NCI-H2171 (cell line): ENCODE measurements around the gene RIT1.
"Not testable (repeated sequence)": the region's sequence is repeated elsewhere in the genome, so short reads cannot be mapped to it uniquely, and the experiment has no call there.

Experiments
- DNase-seq: peaks from one replicate; lab custom pipeline; 2025; lab: John Stamatoyannopoulos, UW

The RIT1 gene

DNA sequence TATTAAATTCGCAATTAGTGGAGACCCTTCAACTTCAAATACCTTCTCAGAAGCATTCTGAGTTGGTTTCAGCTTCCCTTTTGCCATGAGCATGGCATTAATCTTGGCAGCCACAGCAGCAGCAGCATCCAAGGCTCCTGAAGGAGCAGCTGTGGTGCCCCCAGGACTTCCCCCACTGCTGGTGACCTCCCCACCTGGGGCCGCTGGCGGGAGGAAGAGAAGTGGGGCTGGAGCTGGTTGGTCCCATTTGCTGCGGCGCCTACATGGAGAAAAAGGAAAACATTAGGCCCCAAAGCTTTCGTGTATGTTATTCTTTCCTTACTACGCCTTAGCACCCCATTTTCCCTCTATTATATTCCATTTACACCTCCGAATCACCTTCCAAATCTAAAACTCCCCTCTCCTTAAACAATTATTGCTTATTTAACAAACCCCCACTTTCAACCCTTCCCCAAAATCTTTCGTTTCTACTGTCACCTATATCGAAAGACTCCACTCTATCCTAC lies 22.5 kb upstream of the RIT1 start:
- DNase-seq = no peak

DNA sequence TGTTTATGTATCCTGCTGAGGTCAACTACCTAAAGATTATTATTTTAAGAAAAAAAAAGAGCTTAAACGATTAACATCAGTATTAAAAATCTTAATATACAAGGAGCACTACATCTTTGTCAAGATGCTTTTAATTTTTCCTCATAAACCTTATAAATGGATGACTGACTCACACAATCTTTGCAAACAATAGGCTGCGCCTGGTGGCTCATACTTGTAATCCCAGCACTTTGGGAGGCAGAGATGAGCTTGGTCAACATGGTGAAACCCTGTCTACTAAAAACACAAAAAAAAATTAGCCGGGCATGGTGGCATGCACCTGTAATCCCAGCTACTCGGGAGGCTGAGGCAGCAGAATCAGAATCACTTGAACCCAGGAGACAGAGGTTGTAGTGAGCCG lies 21.3 kb upstream of the RIT1 start:
- DNase-seq = no peak

DNA sequence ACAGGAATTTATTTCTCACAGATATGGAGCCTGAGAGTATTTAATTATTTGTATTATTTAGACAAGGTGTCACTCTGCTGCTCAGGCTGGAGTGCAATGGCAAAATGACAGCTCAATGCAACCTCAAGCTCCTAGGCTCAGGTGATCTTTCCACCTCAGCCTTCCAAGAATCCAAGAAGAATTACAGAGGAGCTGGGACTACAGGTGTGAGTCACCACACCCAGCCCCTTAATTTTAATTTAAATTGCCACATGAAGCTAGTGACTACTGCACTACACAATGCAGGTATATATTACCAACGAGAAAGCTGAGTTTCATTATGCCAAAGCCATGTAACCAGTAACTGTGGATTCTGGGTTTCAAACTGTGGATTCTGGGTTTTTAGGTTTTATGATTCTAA lies 20.9 kb upstream of the RIT1 start:
- DNase-seq = no peak

DNA sequence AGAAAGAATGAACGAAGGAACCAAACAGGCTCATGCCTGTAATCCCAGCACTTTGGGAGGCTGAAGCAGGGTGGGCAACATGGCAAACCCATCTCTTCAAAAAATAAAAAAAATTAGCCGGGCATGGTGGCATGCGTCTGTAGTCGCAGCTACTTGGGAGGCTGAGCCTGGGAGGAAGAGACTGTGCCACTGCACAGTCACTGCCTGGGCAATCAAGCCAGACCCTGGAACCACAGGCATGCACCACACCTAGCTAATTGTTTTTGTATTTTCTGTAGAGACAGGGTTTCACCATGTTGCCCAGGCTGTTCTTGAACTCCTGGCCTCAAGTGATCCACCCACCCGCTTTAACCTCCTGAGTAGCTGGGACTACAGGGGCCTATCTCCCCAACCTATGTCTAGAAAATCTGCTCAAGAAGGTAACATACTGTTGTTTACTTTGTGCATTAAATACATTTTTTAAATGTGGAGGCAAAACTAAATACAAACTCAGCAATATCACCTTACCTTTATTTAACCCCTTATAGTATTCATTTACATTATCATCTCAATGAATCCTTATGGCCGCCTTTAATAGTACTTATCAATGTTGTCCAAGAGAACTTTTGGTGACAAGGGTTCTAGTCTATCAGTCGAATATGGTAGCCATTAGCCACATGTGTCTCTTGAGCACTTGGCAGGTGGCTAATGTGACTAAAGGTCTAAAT lies 20.3 kb upstream of the RIT1 start:
- no peak for DNase-seq

DNA sequence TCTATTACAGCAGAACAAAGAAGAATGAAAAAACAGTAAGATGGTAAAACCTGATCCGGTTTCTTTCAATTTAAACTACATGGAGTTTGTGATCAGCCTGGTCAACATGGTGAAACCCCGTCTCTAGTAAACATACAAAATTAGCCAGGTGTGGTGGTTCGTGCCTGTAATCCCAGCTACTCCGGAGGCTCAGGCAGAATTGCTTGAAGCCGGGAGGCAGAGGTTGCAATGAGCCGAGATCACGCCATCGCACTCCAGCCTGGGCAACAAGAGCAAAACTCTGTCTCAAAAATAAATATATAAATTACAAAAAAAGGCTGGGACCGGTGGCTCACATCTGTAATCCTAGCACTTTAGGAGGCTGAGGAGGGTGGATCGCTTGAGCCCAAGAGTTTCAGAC lies 19.6 kb upstream of the RIT1 start:
- not testable (repeated sequence) for DNase-seq

DNA sequence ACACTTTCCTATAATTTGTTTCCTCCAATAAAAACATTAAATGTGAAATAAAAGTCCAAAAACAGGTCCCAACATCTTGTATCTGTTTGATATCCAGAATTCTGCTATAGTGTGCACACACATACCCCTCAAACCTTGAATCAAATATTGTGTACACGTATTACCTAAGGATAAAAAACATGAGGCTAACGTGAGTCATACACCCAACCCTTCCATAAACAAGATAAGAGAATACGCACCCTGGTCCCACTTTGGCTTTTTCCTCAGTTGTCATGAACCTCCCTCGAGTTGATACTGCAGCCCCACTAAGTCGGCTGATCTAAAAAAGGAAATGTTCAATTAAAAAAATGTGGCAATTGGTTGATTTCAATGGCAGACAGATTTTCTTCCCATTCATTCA lies 17.9 kb upstream of the RIT1 start:
- DNase-seq = no peak

DNA sequence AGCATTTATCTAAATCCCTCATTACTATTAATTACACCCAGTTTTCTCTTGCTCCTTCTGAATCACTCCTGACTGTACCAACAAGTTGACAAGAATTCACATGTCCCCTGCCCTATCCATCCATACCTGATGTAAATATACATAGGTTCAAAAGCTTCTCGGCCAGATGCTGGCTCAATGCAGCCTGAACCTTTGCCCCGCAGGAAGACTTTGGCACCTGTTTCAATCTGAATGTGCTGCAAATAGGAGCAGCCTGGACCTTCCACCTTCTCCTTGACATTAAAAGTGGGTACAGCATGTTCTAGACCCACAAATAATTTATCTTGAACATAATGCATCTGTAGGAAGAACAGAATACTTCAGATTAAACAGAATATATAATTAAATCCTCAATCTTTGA lies 14.4 kb upstream of the RIT1 start:
- DNase-seq = no peak

DNA sequence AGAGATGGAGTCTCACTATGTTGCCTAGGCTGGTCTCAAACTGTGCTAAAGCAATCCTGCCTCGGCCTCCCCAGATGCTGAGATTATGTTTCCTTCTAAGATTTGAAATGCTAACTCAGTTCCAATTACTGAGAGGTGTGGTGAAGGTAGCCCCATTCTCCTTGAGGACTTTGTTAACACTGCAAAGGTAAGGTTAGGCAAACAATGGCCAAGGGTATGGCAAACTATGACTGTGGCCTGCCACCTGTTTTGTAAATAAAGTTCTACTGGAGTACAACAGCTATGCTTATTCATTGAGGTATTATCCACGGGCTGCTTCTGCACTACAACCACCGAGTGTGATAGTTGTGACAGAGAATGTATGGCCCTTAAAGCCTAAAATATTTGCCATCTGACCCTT lies 9.6 kb upstream of the RIT1 start:
- no peak for DNase-seq

DNA sequence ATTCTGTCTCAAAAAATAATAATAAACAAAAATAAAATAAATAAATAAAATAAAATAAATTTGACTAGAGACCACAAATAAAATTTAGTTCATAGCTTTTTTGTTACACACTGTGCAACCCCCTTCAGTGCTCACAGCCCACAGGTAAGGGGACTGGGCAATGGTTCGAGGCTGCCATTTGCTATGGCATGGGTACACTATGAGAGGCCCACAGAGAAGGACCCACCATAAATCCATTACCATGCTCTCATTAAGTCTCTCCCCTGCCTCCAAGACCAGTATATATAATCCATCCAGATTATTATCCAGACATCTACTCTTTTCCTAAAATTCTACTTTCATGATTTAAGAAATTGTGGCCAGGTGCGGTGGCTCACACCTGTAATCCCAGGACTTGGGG lies 8.7 kb upstream of the RIT1 start:
- no peak for DNase-seq

DNA sequence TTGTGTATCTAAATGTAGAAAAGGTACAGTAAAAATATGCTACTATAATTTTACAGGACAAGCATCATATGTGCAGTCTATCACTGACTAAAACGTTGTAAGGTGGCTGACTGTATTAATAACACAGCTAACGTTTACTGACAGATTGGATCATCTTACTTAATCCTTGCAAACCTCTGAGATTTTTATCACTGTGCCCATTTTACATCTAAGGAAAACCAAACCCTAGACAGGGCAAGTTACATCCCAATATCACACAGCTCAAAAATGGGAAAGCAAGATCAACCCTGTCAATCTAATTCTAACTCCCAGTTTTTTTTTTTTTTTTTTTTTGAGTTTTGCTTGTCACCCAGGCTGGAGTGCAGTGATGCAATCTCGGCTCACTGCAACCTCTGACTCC lies 7.5 kb upstream of the RIT1 start:
- no peak for DNase-seq

DNA sequence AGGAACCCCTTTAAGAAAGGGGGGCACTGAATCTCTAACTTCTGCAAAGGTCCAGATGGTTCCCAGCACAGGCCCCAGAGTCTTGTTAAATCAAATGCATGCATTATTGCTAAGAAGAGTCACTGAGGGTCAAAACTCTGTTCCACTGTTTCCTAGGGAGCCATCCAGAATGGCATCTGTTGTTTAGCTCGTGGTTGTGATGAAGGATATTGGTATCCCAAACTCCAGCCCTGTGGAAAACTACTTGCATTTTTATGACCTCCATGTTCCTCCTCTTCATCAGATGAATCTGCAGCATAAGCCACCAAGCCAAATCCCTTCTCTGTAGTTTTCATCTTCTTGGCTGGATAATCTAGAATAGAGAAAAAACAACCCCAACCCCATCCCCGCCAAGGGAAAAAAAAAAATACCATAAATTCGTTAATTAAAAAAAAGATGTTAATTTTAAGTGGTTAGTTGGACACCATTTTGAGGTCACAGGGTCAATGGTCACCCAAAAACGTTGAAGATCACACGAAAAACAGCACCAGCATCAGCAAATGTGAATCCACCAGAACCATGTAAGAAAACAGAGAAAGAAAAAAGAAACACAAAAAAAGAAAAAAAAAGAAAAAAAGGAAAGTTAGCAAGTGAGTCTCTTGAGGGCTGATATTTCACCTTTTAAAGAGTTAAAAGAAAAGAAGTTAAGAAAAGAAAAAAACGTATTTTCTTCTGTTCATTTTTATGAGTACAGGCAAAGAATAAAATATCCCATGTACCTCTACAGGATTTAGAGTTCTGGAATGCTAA lies 3.0 kb upstream of the RIT1 start:
- no peak for DNase-seq

DNA sequence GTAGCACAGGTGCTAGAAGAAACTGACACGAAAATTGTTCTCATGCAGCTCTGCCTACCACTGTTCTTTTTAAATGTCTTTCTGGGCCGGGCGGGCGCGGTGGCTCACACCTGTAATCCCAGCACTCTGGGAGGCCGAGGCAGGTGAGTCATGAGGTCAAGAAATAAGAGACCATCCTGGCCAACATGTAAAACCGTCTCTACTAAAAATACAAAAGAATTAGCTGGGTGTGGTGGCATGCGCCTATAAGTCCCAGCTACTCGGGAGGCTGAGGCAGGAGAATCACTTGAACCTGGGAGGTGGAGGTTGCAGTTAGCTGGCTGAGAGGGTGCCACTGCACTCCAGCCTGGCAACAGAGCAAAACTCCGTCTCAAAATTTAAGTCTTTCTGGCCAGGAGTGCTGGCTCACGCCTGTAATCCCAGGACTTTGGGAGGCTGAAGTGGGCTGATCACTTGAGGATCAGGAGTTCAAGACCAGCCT lies 947 bp upstream of the RIT1 start:
- DNase-seq = no peak

DNA sequence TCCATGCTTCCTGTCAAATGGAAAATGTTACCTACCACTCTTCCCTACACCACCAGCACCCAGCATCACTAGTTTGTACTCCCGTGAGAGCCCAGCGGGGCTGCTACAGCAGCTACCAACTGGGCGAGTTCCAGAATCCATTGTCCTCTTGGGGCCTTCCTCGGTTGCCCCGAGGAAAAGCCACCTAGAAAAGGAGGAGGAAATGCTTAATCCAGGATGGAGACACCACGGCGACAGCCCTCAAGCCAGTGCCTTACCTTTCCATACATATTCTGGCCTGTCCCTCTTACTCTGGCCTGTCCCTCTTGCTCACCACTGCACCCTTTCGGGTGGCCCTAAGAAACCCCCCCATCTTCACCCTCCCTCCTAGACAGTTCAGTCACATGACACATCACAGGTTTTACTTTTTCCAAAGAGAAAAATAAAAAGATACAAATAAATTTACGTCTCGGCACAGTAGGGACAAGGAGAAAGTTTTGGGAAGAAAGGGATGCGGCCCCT lies 478 bp downstream of the RIT1 start:
- no peak for DNase-seq

DNA sequence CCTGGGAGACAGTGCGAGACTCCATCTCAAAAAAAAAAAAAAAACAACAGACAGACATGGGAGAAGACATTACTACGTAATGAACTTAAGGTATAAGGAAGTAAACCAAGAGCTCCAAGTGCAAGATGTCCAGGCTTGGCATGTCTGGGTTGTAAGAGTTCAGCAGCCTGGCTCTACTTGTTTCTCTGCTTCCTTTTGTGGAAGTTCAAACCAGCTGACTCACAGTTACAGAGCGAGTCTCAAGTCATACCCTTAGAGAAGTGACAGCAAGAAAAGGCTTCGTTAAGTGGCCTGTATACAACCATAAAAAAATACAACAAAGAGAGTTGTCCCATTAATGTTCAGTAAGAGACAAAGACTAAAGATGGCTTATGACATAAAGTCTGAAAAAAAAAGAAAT lies 1.3 kb downstream of the RIT1 start:
- DNase-seq = no peak

DNA sequence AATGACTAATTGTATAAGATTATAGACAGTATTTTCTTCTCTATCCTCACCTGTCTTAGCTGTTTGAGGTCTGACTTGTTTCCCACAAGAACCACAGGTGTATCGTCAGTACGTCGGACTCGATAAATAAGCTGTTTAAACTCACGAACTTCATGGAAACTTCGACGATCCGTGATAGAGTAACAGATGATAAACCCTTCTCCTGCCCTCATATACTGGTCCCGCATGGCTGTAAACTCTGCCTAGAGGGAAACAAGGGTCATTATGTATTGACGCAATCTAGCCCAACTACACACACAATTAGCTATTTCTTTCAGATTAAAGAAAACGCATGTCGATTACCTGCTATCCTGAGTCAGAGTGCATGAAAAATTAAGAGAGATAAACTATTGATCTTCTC lies 6.9 kb downstream of the RIT1 start:
- no peak for DNase-seq

DNA sequence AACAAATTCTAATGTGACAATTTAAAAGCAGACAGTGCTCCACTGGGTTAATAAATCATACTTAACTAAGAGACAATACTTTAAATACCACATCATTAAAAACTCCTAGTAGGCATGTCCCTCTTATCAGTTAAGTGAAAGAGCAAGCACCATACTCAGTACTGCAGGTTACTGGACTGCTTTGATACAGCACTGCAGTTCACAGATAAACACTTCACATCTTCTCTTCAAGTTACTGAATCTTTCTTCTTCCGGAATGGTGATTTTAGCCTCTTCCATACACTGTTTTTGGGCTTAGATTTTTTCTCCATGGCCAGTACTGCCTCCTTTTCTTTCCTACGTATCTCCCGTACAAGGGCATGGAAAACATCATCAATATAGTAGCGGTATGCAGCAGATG lies 11.0 kb downstream of the RIT1 start:
- DNase-seq = no peak

DNA sequence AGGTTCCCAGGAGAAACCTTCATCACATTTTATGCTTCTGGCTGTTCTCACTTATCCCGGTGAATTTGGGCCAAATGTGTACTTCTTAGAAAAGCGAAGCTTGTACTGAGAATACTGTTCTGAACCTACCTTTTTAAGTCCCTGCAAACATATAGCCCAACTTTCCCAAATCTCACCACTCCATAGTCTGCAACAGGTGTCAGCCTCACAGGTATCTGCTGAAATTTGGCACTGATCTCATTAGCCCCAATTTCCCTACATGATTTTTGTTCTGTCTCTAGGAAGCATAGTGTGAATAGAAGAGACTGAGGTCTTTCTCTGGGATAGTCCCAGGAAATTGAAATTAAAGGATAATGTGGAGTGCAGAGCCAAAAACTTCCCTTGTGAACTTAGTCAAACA lies 11.5 kb downstream of the RIT1 start:
- DNase-seq = no peak

DNA sequence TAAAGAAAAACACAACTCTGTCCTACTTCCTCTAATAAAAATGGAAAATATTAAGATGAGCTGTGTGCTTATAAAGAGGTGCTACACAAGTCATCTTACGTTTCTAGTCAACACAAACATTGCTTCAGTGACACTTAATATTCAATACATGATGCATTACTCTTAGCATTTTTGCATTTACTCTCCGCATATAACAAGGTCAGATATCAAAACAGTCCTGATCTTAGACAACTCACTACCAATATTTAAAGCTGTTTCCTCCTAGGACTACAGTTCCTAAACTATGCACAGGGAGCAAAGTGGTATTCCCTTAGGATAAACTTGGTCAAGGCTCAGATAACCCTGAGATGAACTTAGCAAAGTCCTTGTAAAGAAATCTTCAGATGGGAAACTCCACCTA lies 12.3 kb downstream of the RIT1 start:
- DNase-seq = no peak

DNA sequence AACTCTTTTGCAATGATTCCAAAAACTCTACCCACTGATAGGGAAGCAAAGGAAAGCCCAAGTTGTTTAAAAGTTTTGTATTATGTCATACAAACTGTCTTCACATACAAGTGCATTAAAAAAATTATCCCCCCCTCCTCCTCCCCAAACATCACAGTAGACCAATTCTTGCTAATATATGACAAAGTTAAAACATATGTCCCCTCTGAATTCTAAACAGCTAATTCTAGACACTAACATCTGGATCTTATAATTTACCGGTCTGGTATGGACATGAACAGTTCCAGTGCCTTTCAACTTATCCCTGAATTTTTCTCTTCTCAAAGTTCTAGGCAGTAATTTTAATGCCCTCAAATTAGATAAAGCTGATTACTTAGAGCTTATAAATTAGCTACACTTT lies 13.4 kb downstream of the RIT1 start:
- DNase-seq = no peak

DNA sequence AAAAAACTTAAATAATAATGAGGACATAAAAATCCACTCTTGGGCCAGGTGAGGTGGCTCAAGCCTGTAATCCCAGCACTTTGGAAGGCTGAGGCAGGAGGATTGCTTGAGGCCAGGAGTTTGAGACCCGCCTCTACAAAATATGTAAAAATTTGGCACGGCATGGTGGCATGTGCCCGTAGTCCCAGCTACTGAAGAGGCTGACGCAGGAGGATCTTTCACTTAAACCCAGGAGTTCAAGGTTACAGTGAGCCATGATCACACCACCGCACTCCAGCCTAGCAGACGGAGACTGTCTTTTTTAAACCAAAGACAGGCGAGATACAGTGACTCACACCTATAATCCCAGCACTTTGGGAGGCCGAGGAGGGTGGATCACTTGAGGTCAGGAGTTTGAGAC lies 14.7 kb downstream of the RIT1 start:
- not testable (repeated sequence) for DNase-seq

DNA sequence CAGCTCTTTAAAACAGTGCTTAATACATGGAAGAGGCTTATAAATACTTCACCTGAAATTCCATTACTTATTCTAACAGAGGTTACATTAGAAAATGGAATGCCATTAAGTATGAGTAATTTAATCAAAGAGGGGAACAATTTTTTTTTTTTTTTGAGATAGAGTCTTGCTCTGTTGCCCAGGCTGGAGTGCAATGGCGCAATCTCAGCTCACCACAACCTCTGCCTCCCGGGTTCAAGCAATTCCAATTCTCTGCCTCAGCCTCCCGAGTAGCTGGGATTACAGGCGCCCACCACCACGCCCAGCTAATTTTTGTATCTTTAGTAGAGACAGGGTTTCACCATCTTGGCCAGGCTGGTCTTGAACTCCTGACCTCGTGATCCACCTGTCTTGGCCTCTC lies 15.5 kb downstream of the RIT1 start:
- not testable (repeated sequence) for DNase-seq

DNA sequence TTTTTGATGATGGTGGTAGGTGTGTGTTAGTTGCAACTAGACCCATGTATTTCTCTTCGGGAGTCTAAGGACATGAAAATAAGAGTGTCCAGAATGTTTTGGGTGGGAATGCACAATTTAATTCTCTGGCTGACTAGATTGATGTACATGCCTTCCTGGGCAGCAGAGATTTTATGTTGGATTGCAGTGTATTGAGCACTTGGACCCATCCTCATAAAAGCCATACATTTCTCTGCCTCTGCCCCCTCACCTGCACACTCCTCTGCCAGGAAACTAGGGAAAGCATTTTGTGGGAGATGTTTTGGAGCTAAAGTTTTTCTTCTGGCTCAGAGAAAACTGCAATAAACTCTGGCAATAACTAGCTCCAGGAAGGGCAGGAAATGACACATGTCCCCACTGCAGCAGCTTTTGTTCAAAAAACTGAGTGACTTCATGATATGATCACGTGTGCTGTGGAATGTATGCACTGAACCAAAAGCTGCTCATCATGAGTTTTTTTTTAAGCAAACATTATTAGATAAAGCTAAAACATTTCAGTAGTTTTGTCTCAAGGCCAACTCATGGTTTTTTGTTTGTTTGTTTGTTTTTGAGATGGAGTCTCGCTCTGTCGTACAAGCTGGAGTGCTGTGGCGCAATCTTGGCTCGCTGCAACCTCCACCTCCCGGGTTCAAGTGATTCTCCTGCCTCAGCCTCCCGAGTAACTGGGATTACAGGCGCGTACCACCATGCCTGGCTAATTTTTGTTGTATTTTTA lies 17.6 kb downstream of the RIT1 start:
- no peak for DNase-seq

DNA sequence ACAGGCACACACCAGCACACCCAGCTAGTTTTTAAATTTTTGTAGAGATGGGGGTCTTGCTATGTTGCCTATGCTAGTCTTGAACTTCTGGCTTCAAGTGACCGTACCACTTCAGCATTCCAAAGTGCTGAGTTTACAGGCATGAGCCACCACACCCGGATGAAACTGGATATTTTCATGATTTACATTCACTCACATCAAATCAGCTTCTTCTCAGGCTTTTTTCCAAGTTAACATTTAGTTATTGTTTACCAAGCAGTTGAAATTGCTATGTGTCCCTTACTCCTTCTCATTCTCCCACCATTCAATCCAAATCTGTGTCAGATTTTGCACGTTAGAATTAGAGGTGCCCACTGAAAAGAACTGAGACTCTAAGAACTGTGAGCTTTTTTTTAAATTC lies 18.4 kb downstream of the RIT1 start:
- no peak for DNase-seq
